HG03521 (cell line): ENCODE results near the gene PRKCI.
"Not testable (repeated sequence)": the region's sequence is repeated elsewhere in the genome, so short reads cannot be mapped to it uniquely, and the experiment has no call there.

Source experiments
- ATAC-seq: cut with Tn5 transposase; IDR thresholded peaks from one replicate; pipeline ENCODE4 v1.9.1; 2021; ENCODE audit warnings: mild to moderate bottlenecking, moderate library complexity; ENCODE audit not compliant: unreplicated experiment

Gene PRKCI

DNA sequence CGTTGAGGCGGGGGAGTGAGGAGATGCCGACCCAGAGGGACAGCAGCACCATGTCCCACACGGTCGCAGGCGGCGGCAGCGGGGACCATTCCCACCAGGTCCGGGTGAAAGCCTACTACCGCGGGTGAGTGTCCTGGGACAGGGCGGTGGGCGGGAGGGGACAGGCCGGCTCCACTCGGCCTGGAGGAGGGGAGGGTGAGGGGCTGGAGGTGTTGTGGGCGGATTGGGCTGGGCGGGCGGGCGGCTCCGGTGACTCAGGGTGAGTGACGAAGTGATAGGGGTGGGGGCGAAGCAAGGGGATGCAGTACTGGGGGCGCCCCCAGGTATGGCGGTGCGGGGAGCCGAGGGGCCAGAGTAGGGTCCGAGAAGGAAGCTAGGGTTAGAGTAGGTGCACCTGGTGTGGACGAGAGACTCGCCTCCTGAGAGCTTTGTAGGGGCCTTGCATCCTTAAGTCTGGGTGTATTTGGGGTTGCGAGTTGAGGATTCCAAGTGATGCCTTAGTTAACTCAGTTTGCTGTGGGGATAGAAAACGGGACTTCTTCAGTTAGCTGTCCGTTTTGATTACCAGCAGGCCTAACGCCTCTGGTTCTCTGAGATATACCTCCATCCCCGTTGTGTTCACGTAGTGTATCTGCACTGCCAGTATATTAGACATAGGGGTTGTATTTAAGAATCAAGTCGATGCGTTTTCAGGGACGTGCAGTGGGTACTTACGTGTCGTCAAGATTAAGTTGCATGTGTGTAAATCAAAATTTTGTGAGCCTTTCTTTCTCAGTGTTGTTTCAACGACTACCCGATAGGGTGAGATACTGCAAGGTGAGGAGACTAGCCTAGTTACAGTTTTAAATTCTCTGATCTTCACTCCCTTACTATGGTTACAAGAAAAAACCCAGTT lies 670 bp downstream of the PRKCI start:
- peak; percentile 27 for ATAC-seq

DNA sequence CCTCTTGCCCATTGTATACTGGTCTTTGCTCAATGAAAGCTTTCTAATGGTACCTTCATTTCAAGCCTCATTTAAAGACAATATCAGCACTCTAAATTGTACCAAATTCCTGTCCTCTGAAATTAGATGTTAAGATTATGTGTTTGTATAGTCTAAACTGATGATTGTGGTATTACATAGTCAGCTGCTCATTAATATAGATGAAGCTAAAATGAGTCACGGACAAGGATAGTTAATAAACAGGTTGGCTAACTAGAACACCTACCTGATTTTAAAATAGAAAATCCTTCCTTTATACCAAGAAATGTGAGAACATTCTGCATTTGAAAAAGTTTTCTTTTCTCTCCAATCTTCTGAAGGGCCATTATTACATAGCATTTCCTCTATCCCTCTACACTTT lies 2.9 kb downstream of the PRKCI start:
- no peak for ATAC-seq

DNA sequence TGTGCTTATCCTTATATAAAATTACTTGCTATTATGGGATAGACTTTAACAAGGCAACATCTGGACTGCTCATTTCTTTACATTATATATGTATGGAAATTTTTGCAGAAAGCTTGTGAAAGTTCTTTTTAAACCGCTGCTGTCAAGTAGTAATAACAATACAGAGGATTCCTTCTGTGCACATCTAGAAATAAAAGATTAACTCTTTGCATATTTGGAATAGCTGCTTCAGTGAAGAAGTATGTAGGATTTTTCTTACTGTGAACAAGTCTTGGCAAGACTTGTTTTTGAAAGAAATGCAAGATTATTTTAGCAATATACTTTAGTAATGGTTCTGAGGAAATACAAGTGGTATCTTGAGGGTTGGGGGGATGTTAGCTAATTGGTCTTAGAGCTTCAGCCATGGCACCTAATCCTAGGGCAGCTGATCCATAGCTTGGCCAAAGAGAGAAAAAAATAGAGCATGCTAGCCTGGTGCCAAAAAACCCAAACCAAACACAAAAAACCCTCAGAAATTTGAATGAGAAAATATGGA lies 4.3 kb downstream of the PRKCI start:
- no peak for ATAC-seq

DNA sequence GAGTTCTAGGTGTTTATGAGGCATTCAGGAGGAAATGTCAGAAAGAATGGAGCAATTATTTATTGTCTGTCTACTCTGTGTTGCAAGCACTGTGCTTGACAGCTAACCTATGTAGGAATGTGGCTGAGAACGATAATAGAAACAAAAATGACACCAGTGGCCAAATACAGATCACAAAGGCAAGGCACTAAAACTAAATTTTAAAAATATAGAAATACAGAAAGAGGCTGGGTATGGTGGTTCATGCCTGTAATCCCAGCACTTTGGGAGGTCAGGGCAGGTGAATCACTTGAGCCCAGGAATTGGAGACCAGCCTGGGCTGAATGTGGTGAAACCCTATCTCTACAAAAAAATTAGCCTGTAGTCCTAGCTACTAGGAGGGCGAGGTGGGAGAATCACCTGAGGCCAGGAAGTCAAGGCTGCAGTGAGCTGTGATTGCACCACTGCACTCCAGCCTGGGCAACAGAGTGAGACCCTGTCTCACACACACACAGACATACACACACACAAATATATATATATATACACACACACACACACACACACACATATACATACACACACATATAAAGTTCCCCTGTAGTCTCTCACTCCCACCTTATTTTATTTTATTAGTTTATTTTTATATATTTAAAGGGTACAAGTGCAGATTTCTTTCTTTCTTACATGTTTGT lies 6.0 kb downstream of the PRKCI start:
- no peak for ATAC-seq

DNA sequence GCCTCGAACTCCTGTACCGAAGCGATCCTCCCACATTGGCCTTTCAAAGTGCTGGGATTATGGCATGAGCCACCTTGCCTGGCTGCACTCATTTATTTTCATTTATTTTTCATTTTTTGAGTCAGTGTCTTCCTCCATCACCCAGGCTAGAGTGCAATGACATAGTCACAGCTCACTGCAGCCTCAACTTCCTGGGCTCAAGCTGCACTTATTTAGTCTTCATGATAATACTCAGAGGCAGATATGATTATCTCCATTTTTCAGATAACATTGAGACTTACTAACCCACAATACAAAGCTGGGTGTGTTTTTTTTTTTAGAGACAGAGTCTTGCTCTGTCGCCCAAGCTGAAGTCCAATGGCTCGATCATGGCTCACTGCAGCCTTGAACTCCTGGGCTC lies 10.0 kb downstream of the PRKCI start:
- ATAC-seq, result no peak

DNA sequence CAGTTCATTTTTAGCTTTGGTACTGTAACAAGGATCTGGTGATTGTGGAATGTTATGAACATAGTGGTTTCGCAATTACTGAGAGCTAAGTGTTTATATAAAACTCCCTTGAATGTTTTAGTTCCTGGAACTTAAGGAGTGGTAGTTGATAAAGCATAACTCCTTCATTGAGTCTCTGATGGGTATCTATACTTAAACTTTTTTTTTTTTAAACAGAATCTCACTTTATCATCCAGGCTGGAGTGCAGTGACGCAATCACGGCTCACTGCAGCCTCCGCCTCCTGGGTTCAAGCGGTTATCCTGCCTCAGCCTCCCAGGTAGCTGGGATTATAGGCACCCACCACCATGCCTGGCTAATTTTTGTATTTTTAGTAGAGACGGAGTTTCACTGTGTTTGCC lies 11.3 kb downstream of the PRKCI start:
- ATAC-seq, result no peak

DNA sequence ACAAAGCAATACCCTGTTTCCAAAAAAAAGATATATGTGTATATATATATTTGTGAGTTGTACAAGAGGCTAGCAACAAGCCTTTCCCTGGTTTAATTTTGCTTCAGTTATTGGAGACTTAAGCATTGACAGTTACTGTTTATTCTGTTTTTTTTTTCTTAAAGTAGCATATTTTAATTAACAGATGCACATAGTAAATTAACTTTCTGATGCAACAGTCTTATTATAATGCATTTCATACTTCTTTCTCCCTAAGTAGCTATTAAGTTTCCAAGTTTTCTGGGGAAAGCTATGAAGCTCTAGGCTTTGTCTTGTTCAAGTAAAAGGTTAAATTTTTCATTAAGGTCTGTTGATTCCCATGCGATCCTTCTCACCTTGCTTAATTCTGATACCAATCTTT lies 17.9 kb downstream of the PRKCI start:
- ATAC-seq, result no peak

DNA sequence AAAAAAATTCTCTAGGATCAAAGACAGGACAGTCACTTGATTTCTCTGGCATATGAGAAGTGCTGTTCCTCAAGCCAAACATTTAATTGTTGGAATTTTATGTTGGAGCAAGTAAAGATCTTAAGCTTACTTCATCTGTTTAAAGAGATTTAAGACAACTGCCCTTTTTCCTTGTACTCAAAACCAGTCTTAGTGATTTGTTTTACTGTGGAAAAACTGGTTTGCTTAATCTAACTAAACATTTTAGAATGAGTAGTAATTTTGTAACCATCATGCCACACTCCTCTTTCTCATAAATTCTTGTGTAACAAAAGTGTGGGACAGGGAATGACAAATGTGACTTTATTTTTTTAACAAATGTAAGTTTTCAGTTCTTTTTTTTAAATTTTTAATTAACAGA lies 18.4 kb downstream of the PRKCI start:
- ATAC-seq, result no peak

DNA sequence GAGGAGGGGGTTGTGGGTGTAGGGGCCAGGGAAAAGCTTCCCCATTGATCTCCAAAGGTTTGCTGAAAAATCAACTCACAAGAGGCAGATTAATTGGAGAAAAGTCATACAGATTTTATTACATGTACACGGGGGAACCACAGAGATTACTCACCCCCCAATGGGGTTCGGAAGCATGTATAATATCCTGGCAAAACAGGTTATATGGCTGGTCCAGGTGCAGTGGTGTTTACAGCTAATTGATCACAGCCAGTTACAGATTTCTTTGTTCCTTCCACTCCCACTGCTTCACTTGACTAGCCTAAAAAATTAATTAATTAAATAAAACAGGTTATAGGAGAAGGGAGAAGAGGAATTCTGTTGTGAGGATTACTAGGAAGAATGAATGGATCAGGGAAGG lies 22.4 kb downstream of the PRKCI start:
- no peak for ATAC-seq

DNA sequence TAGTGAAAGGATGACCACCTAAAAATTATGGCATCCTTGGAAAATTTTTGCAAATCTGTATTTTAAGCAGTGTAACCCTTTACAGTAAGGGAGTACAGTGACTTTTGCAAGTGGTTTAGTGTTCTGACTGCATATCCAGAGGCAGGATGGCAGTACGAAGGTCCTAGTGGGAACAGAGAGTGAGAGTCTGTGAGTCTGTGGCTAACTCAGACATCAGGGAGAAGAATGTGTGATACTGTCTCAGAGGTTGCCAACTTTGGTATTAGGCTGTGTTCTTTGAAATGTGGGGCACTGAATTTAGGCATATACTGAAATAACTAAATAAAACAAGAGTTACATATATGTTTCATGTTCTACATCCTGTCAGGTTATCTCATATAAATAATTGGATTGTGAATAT lies 25.7 kb downstream of the PRKCI start:
- ATAC-seq, result peak; percentile 22

DNA sequence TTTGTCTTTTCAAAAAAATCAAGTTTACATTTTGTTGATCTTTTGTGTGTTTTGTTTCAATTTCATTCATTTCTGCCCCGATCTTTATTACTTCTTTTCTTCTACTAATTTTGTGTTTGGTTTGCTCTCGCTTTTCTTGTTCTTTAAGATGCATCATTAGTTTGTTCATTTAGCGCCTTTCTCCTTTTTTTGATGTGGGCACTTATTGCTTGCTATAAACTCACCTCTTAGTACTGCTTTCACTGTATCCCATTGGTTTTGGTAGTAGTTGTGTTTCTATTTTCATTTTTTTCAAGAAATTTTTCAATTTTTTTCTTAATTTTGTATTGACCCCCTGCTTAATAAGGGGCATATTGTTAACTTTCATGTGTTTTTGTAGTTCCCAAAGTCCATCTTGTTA lies 34.4 kb downstream of the PRKCI start:
- no peak for ATAC-seq

DNA sequence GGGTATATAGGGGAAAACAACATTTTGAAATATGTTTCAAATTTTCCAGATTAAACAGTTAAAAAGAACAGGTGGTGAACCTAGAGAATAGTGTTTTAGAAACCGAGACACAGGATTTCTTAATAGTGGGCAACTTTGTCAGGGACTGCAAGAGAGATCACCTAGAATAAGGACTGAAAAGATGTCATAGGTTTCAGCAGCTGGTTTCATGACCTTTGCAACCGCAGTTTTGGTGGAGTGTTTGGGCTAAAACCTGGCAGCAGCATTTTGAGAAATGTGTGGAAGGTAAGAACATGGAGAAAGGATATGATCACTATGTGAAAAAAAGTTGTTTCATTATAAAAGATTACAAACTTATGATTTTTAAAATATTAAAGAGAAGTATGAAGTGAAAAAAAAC lies 34.9 kb downstream of the PRKCI start:
- peak; percentile 62 for ATAC-seq

DNA sequence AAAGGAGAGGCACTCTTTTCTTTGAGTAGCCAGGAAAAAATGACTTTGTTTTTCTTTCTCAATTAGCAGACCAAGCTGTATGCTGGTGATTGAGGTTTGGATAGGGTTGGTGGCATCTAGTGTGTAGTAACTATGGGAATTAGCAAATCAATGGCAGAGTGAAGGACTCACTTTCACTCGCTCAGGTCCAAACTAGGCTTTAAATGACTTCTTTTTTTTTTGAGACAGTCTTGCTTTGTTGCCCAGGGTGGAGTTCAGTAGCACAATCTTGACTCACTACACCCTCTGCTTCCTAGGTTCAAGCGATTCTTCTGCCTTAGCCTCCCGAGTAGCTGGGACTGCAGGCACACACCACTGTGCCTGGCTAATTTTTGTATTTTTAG lies 35.9 kb downstream of the PRKCI start:
- ATAC-seq, result no peak

DNA sequence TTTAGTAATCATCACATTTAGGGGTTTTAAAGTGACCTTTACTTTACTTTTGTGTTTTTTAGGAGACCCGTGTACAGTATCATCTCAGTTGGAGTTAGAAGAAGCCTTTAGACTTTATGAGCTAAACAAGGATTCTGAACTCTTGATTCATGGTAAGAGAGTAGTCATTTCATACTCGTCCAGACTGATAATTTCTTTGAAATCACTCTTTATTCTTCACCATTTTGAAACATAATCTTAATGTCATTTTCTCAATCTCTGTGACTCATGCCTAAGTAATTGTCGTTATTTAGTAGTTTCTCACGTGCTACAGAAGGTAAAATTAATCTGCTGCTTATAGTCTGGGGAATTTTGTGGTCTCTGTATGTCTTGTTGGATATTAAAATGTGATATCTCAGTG lies 37.7 kb downstream of the PRKCI start:
- ATAC-seq, result no peak

DNA sequence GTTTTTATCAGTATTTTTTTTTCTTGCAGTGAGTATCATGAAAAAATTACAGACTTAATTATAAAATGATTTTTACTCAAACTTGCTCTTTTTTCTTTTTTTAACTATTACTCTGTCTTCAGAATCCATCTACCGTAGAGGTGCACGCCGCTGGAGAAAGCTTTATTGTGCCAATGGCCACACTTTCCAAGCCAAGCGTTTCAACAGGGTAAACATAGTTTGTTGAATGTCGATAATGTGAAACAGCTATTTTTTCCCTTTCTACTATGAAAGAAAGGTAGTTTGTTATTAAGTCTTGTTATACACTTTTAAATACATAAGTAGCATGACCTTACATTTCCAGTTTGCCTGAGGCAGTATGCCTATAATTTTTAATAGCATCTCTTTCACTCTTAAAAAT lies 45.6 kb downstream of the PRKCI start:
- no peak for ATAC-seq

DNA sequence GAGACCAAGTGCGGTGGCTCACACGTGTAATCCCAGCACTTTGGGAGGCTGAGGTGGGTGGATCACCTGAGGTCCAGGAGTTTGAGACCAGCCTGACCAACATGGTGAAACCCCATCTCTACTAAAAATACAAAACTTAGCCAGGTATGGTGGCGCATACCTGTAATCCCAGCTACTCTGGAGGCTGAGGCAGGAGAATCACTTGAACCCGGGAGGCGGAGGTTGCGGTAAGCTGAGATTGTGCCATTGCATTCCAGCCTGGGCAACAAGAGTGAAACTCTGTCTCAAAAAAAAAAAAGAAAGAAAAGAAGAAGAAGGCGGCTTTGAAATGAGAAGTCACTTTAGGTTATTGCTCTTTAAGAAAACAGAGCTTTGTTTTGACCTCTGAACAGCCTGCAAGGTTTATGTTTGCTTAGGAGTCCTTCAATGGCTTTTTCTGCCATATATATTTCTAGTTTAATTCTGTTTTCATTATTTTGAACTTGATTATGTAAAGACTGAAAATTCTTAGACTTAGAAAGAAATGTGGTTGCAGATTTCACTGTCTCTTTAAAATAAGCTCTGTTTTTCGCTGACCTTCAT lies 47.5 kb downstream of the PRKCI start:
- ATAC-seq, result not testable (repeated sequence)

DNA sequence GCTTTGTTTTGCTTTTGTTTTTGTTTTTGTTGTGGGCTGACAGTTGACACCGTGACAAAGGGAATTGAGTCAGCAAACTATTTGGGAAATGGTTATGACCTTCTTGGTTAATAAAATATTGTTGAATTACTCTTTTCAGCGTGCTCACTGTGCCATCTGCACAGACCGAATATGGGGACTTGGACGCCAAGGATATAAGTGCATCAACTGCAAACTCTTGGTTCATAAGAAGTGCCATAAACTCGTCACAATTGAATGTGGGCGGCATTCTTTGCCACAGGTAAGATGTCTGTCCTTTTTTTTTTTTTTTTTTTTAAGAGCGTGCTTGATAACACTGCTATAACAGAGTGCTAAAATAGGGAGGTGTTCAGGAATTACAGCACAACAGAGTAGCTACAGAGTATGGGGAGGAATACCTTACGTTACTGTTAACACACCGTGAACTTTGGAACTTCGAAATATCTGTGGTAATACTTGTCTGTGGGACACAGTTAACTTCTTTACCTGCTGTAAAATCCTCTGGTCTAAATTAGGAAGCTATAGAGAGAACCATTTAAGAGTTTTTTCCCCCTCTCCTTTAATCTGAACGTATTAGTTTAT lies 48.2 kb downstream of the PRKCI start:
- ATAC-seq, result no peak

DNA sequence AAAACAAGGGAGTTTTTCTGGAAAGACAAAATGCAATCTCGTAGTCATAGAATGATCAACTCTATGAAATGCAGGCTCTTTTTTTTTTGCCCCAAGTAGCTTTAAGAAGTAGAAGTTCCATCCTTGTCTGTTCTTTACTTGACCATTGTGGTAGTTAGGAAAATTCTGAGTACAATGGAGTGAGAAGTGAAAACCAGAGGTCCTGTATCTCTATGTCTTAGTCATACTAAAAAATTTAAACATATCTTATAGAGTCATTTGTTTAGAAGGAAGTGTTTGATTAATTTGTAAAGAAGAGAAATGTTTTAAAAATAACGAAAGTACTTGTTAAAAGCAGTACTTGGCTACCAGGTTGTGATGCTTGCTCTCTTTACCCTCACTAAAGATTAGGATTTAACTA lies 52.4 kb downstream of the PRKCI start:
- no peak for ATAC-seq

DNA sequence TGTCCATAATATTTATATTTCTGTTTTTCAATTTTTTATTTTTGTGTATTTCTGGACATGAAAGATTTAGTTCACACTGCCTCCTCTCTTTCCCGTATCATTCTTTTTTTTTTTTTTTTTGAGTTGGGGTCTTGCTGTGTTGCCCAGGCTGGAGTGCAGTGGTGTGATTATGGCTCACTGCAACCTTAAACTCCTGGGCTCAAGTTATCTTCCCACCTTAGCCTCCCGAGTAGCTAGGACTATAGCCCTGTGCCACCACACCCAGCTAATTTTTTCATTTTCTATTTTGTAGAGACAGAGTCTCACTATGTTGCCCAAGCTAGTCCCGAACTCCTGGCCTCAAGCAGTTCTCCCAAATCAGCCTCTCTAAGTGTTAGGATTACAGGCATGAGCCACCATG lies 53.6 kb downstream of the PRKCI start:
- ATAC-seq, result no peak

DNA sequence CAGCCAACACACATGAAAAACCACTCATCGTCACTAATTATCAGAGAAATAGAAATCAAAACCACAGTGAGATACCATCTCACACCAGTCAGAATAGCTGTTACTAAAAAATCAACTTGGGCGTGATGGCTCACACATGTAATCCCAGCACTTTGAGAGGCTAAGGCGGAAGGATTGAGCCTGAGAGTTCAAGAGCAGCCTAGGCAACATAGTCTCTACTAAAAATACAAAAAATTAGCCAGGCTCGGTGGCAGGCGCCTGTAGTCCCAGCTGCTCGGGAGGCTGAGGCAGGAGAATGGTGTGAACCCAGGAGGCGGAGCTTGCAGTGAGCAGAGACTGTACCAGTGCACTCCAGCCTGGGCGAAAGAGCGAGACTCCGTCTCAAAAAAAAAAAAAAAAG lies 55.1 kb downstream of the PRKCI start:
- ATAC-seq, result not testable (repeated sequence)

DNA sequence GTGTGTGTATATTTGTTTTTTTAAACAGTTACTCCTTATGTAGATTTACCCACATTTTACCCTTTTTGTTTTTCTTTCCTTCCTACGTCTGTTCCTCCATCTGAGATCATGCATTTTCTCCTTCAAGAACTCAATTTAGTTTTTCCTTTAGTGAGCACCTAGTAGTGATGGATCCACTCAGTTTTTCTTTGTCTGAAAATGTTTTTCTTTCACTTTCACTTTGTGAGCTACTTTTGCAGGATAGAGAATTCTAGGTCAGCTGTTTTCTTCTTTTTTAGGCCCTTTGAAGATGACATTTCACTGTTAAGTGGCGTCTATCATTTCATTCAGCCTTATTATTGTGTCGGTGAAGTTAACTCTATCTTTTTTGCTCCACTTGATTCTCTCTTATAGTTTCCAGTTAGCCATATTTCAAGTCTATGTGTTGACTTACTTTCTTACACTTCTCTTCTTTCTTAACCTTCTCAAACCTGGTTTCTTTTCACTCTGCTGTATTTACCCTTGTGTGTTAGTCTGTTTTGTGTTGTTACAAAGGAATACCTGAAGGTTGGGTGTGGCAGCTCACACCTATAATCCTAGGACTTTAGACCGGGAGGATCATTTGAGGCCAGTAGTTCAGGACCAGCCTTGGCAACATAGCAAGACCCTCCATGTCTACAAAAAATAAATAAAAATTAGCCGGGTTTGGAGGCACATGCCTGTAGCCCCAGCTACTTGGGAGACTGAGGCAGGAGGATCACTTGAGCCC lies 55.8 kb downstream of the PRKCI start:
- ATAC-seq, result no peak
